ENCODE results near the gene SLC37A2.

GRCh38 chr11:125114518-125114917 is 51.4 kb downstream of the SLC37A2 start:
- TF ChIP-seq, protein P1, sequence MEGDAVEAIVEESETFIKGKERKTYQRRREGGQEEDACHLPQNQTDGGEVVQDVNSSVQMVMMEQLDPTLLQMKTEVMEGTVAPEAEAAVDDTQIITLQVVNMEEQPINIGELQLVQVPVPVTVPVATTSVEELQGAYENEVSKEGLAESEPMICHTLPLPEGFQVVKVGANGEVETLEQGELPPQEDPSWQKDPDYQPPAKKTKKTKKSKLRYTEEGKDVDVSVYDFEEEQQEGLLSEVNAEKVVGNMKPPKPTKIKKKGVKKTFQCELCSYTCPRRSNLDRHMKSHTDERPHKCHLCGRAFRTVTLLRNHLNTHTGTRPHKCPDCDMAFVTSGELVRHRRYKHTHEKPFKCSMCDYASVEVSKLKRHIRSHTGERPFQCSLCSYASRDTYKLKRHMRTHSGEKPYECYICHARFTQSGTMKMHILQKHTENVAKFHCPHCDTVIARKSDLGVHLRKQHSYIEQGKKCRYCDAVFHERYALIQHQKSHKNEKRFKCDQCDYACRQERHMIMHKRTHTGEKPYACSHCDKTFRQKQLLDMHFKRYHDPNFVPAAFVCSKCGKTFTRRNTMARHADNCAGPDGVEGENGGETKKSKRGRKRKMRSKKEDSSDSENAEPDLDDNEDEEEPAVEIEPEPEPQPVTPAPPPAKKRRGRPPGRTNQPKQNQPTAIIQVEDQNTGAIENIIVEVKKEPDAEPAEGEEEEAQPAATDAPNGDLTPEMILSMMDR (IDR thresholded peaks at IDR 0.05) = no peak
- TF ChIP-seq EZH2phosphoT487 (IDR thresholded peaks at IDR 0.05; ENCODE audit: borderline replicate concordance, low read depth) (no peak), FOSL2 (IDR thresholded peaks at IDR 0.05; ENCODE audit: borderline replicate concordance, low read depth) (no peak), SIN3A (IDR thresholded peaks at IDR 0.05; ENCODE audit: borderline replicate concordance, low read depth, low read length) (no peak), SMC3 (IDR thresholded peaks at IDR 0.05; ENCODE audit: low read depth, low read length) (no peak), REST (IDR thresholded peaks at IDR 0.05; ENCODE audit: low read depth, low read length) (no peak)

Data from SK-N-SH (cell line).